SK-N-SH treated with all-trans-retinoic acid at 6 μM for 48 hours (cell line): ENCODE measurements around the gene CXCR5.

Experiments
- ATAC-seq: fragments of 200-7000 bp; cut with Tn5 transposase; 3 replicates; pipeline ENCODE4 v1.9.1; 2020; ENCODE audit warnings: mild to moderate bottlenecking, moderate library complexity
- BACH2 ChIP-seq: fragments of 250-450 bp; sonication (Bioruptor Pico); IDR thresholded peaks from 2 replicates; pipeline ENCODE4 v1.9.0; 2021; ENCODE audit warnings: mild to moderate bottlenecking, borderline replicate concordance
- CSDC2 ChIP-seq: fragments of 250-450 bp; sonication (Bioruptor Pico); IDR thresholded peaks from 2 replicates; pipeline ENCODE4 v1.5.0; 2020; ENCODE audit warnings: mild to moderate bottlenecking, moderate library complexity
- ISL1 ChIP-seq: fragments of 250-450 bp; sonication (Bioruptor Pico); IDR thresholded peaks from 2 replicates; pipeline ENCODE4 v2.1.2; 2022; ENCODE audit warnings: mild to moderate bottlenecking, moderate library complexity
- OSR1 ChIP-seq: fragments of 250-450 bp; sonication (Bioruptor Pico); IDR thresholded peaks from 2 replicates; pipeline ENCODE4 v1.8.0; 2022; ENCODE audit warnings: moderate library complexity, mild to moderate bottlenecking, inconsistent platforms
- PPARA ChIP-seq: fragments of 250-450 bp; sonication (Bioruptor Pico); IDR thresholded peaks from 2 replicates; pipeline ENCODE4 v1.5.0; 2020; ENCODE audit warnings: mild to moderate bottlenecking, borderline replicate concordance
- RARB ChIP-seq: fragments of 250-450 bp; sonication (Bioruptor Pico); IDR thresholded peaks from 2 replicates; pipeline ENCODE4 v1.8.0; 2021; ENCODE audit warnings: mild to moderate bottlenecking, moderate library complexity
- SNAI2 ChIP-seq: fragments of 250-450 bp; sonication (Bioruptor Pico); IDR thresholded peaks from 2 replicates; pipeline ENCODE4 v1.5.0; 2020; ENCODE audit warnings: mild to moderate bottlenecking, moderate library complexity
- TCF4 ChIP-seq: fragments of 250-450 bp; sonication (Bioruptor Pico); IDR thresholded peaks from 2 replicates; pipeline ENCODE4 v1.8.0; 2021; ENCODE audit warnings: mild to moderate bottlenecking, moderate library complexity, borderline replicate concordance
- TOX ChIP-seq: fragments of 250-450 bp; sonication (Bioruptor Pico); IDR thresholded peaks from 2 replicates; pipeline ENCODE4 v1.8.0; 2021; ENCODE audit warnings: mild to moderate bottlenecking, moderate library complexity, borderline replicate concordance
- ZC3H10 ChIP-seq: fragments of 250-450 bp; sonication (Bioruptor Pico); IDR thresholded peaks from 2 replicates; pipeline ENCODE4 v1.5.1; 2021; ENCODE audit warnings: mild to moderate bottlenecking, moderate library complexity
- ZFP30 ChIP-seq: fragments of 450-650 bp; formaldehyde crosslinking; IDR thresholded peaks from 2 replicates; pipeline ENCODE4 v1.5.0; 2022; ENCODE audit warnings: mild to moderate bottlenecking, moderate library complexity
- ZNF565 ChIP-seq: fragments of 450-650 bp; formaldehyde crosslinking; conservative IDR thresholded peaks from 2 replicates; pipeline ENCODE4 v1.5.0; 2020; ENCODE audit warnings: low read depth, mild to moderate bottlenecking, moderate library complexity
- ZNF70 ChIP-seq: fragments of 450-650 bp; formaldehyde crosslinking; IDR thresholded peaks from 2 replicates; pipeline ENCODE4 v1.5.0; 2020; ENCODE audit warnings: mild to moderate bottlenecking, moderate library complexity
- ZNF8 ChIP-seq: fragments of 450-650 bp; formaldehyde crosslinking; IDR thresholded peaks from 2 replicates; pipeline ENCODE4 v1.5.0; 2020; ENCODE audit warnings: mild to moderate bottlenecking, moderate library complexity
- TF ChIP-seq, protein P1 (sequence below): fragments of 250-450 bp; sonication (Bioruptor Pico); IDR thresholded peaks from 2 replicates; pipeline ENCODE4 v1.5.0; 2020; ENCODE audit warnings: mild to moderate bottlenecking, moderate library complexity
- TF ChIP-seq, protein P2 (sequence below): fragments of 250-450 bp; sonication (Bioruptor Pico); IDR thresholded peaks from 2 replicates; pipeline ENCODE4 v1.8.0; 2020; ENCODE audit warnings: mild to moderate bottlenecking, moderate library complexity, borderline replicate concordance
- TF ChIP-seq, protein P3 (sequence below): fragments of 250-450 bp; sonication (Bioruptor Pico); IDR thresholded peaks from 2 replicates; pipeline ENCODE4 v1.8.0; 2021; ENCODE audit warnings: low read depth, mild to moderate bottlenecking, moderate library complexity, borderline replicate concordance
- TF ChIP-seq, protein P4 (sequence below): fragments of 250-450 bp; sonication (Bioruptor Pico); IDR thresholded peaks from 2 replicates; pipeline ENCODE4 v1.5.1; 2021; ENCODE audit warnings: mild to moderate bottlenecking, moderate library complexity
- TF ChIP-seq, protein P5 (sequence below): fragments of 250-450 bp; sonication (Bioruptor Pico); IDR thresholded peaks from 2 replicates; pipeline ENCODE4 v1.5.1; 2020; ENCODE audit warnings: low read depth, mild to moderate bottlenecking, moderate library complexity

Gene CXCR5

DNA sequence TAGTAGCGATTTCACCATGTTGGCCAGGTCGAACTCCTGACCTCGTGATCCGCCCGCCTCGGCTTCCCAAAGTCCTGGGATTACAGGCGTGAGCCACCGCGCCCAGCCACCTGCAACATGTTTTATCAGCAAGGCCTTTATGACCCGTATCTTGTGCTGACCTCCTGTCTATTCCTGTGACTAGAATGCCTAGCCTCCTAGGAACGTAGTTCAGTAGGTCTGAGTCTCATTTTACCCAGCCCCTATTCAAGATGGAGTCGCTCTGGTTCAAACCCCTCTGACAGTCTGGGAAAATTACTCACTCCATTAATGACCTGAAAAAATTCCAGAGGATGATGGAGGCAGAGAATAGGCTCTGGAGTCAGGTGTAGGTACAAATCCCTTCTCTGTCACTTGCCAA lies 30.0 kb upstream of the CXCR5 start:
- no peak for ATAC-seq
- TF ChIP-seq ZNF8 (CRISPR knock-in tag): no peak
- TF ChIP-seq PPARA: no peak
- no peak for TF ChIP-seq TOX
- TF ChIP-seq, protein P1, sequence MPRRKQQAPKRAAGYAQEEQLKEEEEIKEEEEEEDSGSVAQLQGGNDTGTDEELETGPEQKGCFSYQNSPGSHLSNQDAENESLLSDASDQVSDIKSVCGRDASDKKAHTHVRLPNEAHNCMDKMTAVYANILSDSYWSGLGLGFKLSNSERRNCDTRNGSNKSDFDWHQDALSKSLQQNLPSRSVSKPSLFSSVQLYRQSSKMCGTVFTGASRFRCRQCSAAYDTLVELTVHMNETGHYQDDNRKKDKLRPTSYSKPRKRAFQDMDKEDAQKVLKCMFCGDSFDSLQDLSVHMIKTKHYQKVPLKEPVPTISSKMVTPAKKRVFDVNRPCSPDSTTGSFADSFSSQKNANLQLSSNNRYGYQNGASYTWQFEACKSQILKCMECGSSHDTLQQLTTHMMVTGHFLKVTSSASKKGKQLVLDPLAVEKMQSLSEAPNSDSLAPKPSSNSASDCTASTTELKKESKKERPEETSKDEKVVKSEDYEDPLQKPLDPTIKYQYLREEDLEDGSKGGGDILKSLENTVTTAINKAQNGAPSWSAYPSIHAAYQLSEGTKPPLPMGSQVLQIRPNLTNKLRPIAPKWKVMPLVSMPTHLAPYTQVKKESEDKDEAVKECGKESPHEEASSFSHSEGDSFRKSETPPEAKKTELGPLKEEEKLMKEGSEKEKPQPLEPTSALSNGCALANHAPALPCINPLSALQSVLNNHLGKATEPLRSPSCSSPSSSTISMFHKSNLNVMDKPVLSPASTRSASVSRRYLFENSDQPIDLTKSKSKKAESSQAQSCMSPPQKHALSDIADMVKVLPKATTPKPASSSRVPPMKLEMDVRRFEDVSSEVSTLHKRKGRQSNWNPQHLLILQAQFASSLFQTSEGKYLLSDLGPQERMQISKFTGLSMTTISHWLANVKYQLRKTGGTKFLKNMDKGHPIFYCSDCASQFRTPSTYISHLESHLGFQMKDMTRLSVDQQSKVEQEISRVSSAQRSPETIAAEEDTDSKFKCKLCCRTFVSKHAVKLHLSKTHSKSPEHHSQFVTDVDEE: no peak
- TF ChIP-seq, protein P2, sequence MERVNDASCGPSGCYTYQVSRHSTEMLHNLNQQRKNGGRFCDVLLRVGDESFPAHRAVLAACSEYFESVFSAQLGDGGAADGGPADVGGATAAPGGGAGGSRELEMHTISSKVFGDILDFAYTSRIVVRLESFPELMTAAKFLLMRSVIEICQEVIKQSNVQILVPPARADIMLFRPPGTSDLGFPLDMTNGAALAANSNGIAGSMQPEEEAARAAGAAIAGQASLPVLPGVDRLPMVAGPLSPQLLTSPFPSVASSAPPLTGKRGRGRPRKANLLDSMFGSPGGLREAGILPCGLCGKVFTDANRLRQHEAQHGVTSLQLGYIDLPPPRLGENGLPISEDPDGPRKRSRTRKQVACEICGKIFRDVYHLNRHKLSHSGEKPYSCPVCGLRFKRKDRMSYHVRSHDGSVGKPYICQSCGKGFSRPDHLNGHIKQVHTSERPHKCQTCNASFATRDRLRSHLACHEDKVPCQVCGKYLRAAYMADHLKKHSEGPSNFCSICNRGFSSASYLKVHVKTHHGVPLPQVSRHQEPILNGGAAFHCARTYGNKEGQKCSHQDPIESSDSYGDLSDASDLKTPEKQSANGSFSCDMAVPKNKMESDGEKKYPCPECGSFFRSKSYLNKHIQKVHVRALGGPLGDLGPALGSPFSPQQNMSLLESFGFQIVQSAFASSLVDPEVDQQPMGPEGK (CRISPR knock-in tag): no peak
- no peak for TF ChIP-seq ISL1 (CRISPR knock-in tag)
- no peak for TF ChIP-seq ZNF70
- TF ChIP-seq, protein P3, sequence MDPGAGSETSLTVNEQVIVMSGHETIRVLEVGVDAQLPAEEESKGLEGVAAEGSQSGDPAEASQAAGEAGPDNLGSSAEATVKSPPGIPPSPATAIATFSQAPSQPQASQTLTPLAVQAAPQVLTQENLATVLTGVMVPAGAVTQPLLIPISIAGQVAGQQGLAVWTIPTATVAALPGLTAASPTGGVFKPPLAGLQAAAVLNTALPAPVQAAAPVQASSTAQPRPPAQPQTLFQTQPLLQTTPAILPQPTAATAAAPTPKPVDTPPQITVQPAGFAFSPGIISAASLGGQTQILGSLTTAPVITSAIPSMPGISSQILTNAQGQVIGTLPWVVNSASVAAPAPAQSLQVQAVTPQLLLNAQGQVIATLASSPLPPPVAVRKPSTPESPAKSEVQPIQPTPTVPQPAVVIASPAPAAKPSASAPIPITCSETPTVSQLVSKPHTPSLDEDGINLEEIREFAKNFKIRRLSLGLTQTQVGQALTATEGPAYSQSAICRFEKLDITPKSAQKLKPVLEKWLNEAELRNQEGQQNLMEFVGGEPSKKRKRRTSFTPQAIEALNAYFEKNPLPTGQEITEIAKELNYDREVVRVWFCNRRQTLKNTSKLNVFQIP: no peak

DNA sequence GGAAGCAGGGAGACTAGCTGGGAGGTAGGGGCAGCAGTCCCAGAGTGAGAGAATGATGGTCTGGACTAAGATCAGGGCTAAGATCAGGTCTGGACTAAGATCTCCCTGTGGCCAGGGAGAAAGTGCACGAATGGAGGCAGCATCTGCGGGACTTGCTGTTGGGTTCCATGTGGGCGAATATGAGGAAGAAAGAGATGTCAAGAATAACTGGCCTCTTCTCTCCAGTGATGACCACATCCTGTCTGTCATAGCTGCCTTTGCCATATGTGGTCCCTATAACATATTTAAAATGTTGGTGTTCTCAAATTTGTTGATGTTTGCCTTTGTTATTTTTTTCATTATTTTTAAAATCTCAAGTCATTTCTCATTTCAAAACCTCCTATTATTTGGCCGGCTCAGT lies 27.4 kb upstream of the CXCR5 start:
- TF ChIP-seq, protein P4, sequence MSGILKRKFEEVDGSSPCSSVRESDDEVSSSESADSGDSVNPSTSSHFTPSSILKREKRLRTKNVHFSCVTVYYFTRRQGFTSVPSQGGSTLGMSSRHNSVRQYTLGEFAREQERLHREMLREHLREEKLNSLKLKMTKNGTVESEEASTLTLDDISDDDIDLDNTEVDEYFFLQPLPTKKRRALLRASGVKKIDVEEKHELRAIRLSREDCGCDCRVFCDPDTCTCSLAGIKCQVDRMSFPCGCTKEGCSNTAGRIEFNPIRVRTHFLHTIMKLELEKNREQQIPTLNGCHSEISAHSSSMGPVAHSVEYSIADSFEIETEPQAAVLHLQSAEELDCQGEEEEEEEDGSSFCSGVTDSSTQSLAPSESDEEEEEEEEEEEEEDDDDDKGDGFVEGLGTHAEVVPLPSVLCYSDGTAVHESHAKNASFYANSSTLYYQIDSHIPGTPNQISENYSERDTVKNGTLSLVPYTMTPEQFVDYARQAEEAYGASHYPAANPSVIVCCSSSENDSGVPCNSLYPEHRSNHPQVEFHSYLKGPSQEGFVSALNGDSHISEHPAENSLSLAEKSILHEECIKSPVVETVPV (CRISPR knock-in tag): no peak
- TF ChIP-seq TOX: no peak
- TF ChIP-seq, protein P3: no peak
- no peak for TF ChIP-seq ZNF565 (CRISPR knock-in tag)
- TF ChIP-seq BACH2 (CRISPR knock-in tag): no peak
- no peak for TF ChIP-seq ZNF70
- no peak for TF ChIP-seq RARB (CRISPR knock-in tag)
- TF ChIP-seq, all 23 proteins: peak for 0

DNA sequence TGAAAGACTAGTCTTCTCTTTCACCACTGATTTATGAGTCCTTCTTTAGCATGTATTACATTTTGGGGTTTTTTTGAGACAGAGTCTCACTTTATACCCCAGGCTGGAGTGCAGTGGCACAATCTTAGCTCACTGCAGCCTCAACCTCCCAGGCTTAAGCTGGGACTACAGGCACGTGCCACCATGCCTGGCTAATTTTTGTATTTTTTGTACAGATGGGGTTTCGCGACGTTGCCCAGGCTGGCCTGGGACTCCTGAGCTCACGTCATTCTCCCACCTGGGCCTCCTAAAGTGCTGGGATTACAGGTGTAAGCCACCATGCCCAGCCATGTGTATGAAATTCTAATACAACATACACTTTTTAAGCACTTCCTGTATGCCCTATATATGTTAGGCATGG lies 26.3 kb upstream of the CXCR5 start:
- ATAC-seq: no peak
- TF ChIP-seq ZNF565 (CRISPR knock-in tag): no peak
- TF ChIP-seq CSDC2 (CRISPR knock-in tag): no peak
- no peak for TF ChIP-seq ZNF70
- TF ChIP-seq, protein P3: no peak
- TF ChIP-seq, protein P2 (CRISPR knock-in tag): no peak
- TF ChIP-seq TOX: no peak
- TF ChIP-seq RARB (CRISPR knock-in tag): no peak
- TF ChIP-seq PPARA: no peak
- no peak for TF ChIP-seq ZFP30 (CRISPR knock-in tag)
- TF ChIP-seq SNAI2 (CRISPR knock-in tag): no peak
- TF ChIP-seq, protein P5, sequence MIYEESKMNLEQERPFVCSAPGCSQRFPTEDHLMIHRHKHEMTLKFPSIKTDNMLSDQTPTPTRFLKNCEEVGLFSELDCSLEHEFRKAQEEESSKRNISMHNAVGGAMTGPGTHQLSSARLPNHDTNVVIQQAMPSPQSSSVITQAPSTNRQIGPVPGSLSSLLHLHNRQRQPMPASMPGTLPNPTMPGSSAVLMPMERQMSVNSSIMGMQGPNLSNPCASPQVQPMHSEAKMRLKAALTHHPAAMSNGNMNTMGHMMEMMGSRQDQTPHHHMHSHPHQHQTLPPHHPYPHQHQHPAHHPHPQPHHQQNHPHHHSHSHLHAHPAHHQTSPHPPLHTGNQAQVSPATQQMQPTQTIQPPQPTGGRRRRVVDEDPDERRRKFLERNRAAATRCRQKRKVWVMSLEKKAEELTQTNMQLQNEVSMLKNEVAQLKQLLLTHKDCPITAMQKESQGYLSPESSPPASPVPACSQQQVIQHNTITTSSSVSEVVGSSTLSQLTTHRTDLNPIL (CRISPR knock-in tag): no peak
- TF ChIP-seq ZNF8 (CRISPR knock-in tag): no peak
- TF ChIP-seq, protein P4 (CRISPR knock-in tag): no peak
- TF ChIP-seq ZC3H10 (CRISPR knock-in tag): no peak
- TF ChIP-seq OSR1: no peak
- TF ChIP-seq TCF4 (CRISPR knock-in tag): no peak
- TF ChIP-seq BACH2 (CRISPR knock-in tag): no peak

More for the DNA sequence above, 27.4 kb upstream of the CXCR5 start:
- no peak for ATAC-seq
